Testis (tissue), 2 donors: ENCODE results near the gene STXBP6.

Experiments used
- CTCF ChIP-seq, 3 experiments: fragments of 450-650 bp in 2 of 3; fragments of 200-600 bp in 1 of 3; sonication (generic) in 1 of 3; IDR thresholded peaks; one replicate each; pipeline ENCODE4 v1.5.1; 2016 to 2019; ENCODE audit warnings: antibody characterized with exemption in 3 of 3, mild to moderate bottlenecking in 2 of 3, moderate library complexity in 1 of 3
- POLR2A ChIP-seq: fragments of 450-650 bp; IDR thresholded peaks from one replicate; pipeline ENCODE4 v1.6.1; 2017; ENCODE audit warnings: antibody characterized with exemption, mild to moderate bottlenecking, moderate library complexity

GRCh38 chr14:24990773-24991172 is 59.2 kb downstream of the STXBP6 start:
- TF ChIP-seq CTCF (IDR thresholded peaks at IDR 0.05) (no peak), POLR2A (no peak)
